PFSK-1 (cell line): Measurements from ENCODE around the gene OR52R1.

Experiments
- FOXP2 ChIP-seq: optimal IDR thresholded peaks from 2 replicates; pipeline ENCODE3; 2011; ENCODE audit warnings: borderline replicate concordance, control low read depth, inconsistent platforms; ENCODE audit not compliant: insufficient read depth; ENCODE audit errors: extremely low read length, extremely low read depth
- POLR2AphosphoS5 ChIP-seq: IDR thresholded peaks from 2 replicates; pipeline ENCODE4 v1.6.1; 2012; ENCODE audit warnings: low read depth, mild to moderate bottlenecking, control low read depth, low read length, moderate library complexity
- SIN3A ChIP-seq: IDR thresholded peaks from 2 replicates; pipeline ENCODE4 v1.6.1; 2012; ENCODE audit warnings: mild to moderate bottlenecking, low read length, moderate library complexity, borderline replicate concordance; ENCODE audit not compliant: insufficient read depth
- TAF1 ChIP-seq: IDR thresholded peaks from 2 replicates; pipeline ENCODE4 v1.6.1; 2012; ENCODE audit warnings: low read length, control low read depth, borderline replicate concordance; ENCODE audit not compliant: insufficient read depth
- TF ChIP-seq, protein P1 (sequence below), 2 experiments: IDR thresholded peaks; 2 replicates each; pipeline versions ENCODE4 v1.6.1 to v1.8.0; 2011 to 2012; ENCODE audit warnings: low read depth in 2 of 2, low read length in 2 of 2, control low read depth in 1 of 2, inconsistent platforms in 1 of 2, mild to moderate bottlenecking in 1 of 2, moderate library complexity in 1 of 2; ENCODE audit not compliant: insufficient read depth in 1 of 2

DNA sequence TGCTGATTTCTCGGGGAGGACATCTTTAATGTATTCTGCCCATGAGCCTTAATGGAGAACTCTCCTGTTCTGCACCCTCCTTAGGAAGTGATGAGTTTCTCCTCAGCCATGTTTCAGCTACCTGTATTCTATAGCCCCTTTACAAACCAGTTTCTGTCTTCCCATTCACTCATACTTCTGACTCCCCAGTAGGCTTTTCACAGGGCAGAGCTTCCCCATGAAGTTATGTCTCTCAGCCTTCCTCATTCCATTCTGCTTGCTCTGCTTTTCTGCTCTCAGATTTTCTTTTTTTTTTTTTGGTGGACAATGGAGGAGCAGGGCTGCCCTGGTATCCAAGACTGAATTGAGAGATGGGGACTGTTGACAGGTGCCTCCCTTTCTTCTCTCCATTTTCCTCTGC is 4.3 kb upstream of the OR52R1 start:
- TF ChIP-seq, protein P1, sequence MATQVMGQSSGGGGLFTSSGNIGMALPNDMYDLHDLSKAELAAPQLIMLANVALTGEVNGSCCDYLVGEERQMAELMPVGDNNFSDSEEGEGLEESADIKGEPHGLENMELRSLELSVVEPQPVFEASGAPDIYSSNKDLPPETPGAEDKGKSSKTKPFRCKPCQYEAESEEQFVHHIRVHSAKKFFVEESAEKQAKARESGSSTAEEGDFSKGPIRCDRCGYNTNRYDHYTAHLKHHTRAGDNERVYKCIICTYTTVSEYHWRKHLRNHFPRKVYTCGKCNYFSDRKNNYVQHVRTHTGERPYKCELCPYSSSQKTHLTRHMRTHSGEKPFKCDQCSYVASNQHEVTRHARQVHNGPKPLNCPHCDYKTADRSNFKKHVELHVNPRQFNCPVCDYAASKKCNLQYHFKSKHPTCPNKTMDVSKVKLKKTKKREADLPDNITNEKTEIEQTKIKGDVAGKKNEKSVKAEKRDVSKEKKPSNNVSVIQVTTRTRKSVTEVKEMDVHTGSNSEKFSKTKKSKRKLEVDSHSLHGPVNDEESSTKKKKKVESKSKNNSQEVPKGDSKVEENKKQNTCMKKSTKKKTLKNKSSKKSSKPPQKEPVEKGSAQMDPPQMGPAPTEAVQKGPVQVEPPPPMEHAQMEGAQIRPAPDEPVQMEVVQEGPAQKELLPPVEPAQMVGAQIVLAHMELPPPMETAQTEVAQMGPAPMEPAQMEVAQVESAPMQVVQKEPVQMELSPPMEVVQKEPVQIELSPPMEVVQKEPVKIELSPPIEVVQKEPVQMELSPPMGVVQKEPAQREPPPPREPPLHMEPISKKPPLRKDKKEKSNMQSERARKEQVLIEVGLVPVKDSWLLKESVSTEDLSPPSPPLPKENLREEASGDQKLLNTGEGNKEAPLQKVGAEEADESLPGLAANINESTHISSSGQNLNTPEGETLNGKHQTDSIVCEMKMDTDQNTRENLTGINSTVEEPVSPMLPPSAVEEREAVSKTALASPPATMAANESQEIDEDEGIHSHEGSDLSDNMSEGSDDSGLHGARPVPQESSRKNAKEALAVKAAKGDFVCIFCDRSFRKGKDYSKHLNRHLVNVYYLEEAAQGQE (IDR thresholded peaks at IDR 0.05; ENCODE audit: insufficient read depth in 1 of 2, low read depth in 2 of 2, low read length in 2 of 2), result no peak
- TF ChIP-seq POLR2AphosphoS5 (no peak), TAF1 (no peak), FOXP2 (no peak), SIN3A (no peak)
